Measurements from ENCODE around the gene ACOX1.

GRCh38 chr17:75915268-75915667 lies 63.7 kb downstream of the ACOX1 start:
- TF ChIP-seq POLR2A (IDR thresholded peaks at IDR 0.05; ENCODE audit: low read depth, low read length) (no peak), POLR2AphosphoS5 (IDR thresholded peaks at IDR 0.05; ENCODE audit: low read depth, low read length) (no peak)
